ENCODE results near the gene PIK3C3. TPM values are rescaled to one million over a fixed set of nuclear protein-coding genes. Genes with fewer than 3 reads are reported as not detected.

PIK3C3 gene
- total RNA-seq, 1 donor from 2014 or later = 65.3 TPM

DNA sequence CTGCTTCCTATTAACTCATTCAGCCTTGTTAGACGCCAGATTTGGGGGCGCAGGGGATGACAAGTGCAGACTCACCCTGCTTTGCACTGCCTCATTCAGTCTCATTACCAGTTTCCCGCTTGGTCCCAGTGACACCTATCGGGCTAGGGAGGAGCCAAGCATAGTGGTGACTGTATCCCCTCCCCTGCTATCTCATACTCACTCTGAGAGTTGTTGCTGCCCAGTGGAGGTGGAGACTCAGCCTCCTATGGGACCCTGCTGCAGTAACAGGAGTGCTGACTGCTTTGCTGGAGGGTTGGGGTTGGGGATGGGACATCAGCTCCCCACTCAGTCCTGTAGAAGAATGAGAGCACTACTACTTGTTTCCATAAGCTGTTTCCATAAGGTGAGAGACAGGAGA, 21.3 kb upstream of the PIK3C3 start:
- Mint-ChIP-seq H3K27me3 (peaks cover 9% of the 10 kb centered on the region), H3K4me3 (no peak overlapping the region), H3K4me1 (no peaks in the 10 kb centered on the region), H3K9me3 (peaks cover 3% of the 10 kb centered on the region), H3K27ac (no peak overlapping the region), H3K36me3 (ENCODE audit: low read depth) (no peaks in the 10 kb centered on the region)
- DNase-seq (no peak), ATAC-seq (ENCODE audit: low read depth) (no peak)
- intact Hi-C loops (cut with micrococcal nuclease) = no loop called here
- TF ChIP-seq, protein P1, sequence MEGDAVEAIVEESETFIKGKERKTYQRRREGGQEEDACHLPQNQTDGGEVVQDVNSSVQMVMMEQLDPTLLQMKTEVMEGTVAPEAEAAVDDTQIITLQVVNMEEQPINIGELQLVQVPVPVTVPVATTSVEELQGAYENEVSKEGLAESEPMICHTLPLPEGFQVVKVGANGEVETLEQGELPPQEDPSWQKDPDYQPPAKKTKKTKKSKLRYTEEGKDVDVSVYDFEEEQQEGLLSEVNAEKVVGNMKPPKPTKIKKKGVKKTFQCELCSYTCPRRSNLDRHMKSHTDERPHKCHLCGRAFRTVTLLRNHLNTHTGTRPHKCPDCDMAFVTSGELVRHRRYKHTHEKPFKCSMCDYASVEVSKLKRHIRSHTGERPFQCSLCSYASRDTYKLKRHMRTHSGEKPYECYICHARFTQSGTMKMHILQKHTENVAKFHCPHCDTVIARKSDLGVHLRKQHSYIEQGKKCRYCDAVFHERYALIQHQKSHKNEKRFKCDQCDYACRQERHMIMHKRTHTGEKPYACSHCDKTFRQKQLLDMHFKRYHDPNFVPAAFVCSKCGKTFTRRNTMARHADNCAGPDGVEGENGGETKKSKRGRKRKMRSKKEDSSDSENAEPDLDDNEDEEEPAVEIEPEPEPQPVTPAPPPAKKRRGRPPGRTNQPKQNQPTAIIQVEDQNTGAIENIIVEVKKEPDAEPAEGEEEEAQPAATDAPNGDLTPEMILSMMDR (IDR thresholded peaks at IDR 0.05) = no peak
- ChIA-PET POLR2A (no interaction called here), CTCF (no interaction called here)

DNA sequence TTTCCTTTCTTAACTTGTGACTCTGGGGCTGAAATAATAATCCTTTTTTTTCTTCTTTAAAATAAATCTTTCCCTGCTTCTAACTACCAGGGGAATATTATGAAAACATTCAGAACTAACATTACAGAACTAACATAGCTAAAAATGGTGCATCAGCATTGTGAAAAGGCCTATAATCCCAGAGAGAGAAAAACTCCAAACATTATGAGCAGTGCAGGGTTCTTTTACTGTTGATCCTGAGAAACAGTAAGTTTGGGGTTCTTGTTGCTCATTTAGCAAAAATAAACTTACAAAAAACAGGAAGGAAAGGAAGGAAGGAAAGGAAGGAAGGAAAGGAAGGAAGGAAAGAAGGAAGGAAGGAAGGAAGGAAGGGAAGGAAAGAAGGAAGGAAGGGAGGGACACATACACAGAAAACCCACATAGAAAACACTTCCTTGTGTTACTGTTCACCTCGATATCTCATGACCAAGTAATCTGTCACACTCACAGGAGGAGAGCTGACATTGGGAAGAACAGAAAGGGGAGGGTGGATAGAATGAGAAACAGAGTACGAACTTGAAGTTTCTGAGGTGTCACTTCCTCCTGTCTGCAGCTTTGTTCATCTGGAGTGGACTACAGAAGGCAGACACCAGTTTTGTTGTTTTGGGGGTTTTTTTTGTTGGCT, 18.4 kb upstream of the PIK3C3 start:
- Mint-ChIP-seq H3K9me3 (peaks cover 3% of the 10 kb centered on the region), H3K27ac (no peak overlapping the region), H3K36me3 (ENCODE audit: low read depth) (no peaks in the 10 kb centered on the region), H3K27me3 (peaks cover 21% of the 10 kb centered on the region), H3K4me3 (no peak overlapping the region), H3K4me1 (no peaks in the 10 kb centered on the region)
- CTCF ChIA-PET = no interaction called here
- TF ChIP-seq, protein P1 (IDR thresholded peaks at IDR 0.05) = no peak
- intact Hi-C loops (cut with micrococcal nuclease) = no loop called here
- POLR2A ChIA-PET = no interaction called here
- no peak for DNase-seq
- no peak for ATAC-seq (ENCODE audit: low read depth)

DNA sequence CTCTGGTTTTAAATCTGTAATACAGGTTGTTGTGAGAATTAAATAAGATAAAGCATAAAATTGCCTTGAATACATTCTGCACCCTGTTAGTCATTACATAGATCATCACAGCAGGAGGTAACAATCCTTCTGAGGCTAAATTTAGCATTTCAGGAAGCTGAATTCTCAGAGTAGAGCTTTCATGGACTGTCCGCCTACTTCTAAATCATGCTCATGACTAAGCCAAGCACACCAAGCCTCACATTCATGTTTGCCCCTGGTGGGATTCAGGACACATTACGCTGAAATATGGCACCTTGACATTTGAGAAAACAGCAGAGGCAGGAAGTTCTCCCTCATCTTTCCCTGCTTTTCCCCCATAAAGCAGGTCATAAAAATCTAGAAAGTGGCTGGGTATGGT, 16.6 kb upstream of the PIK3C3 start:
- H3K4me1 Mint-ChIP-seq = peaks cover 3% of the 10 kb centered on the region
- DNase-seq = no peak
- no peaks in the 10 kb centered on the region for H3K36me3 Mint-ChIP-seq (ENCODE audit: low read depth)
- ChIA-PET POLR2A (no interaction called here), CTCF (no interaction called here)
- TF ChIP-seq, protein P1 (IDR thresholded peaks at IDR 0.05) = no peak
- peaks cover 21% of the 10 kb centered on the region for H3K27me3 Mint-ChIP-seq
- H3K9me3 Mint-ChIP-seq = no peaks in the 10 kb centered on the region
- no peak overlapping the region for H3K27ac Mint-ChIP-seq
- intact Hi-C loops (cut with micrococcal nuclease) = no loop called here
- ATAC-seq (ENCODE audit: low read depth) = no peak
- no peak overlapping the region for H3K4me3 Mint-ChIP-seq

DNA sequence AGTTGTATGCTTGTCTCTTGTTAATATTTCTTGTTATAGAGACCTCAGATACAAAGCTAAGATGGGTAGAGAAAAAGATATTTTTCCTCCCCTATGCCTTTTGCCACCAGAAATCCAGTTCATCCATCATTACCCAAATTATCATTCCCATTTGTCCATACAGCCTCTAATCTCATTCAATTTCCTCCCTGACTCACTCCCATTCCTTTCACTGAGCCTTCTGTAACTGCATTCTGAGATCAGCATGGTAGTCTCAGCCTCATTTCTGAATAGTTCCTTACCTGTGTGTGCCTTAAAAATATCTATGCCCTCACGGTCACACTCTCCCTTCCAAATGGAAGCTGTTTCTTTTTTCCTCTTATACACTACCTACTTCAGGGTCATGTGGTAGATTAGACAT, 15.7 kb upstream of the PIK3C3 start:
- CTCF ChIA-PET = no interaction called here
- intact Hi-C loops (cut with micrococcal nuclease) = no loop called here
- Mint-ChIP-seq H3K9me3 (no peaks in the 10 kb centered on the region), H3K27me3 (peaks cover 19% of the 10 kb centered on the region), H3K36me3 (ENCODE audit: low read depth) (no peaks in the 10 kb centered on the region), H3K4me3 (no peak overlapping the region), H3K4me1 (peaks cover 3% of the 10 kb centered on the region), H3K27ac (no peak overlapping the region)
- TF ChIP-seq, protein P1 (IDR thresholded peaks at IDR 0.05) = no peak
- ATAC-seq (ENCODE audit: low read depth) (no peak), DNase-seq (no peak)
- POLR2A ChIA-PET = no interaction called here

DNA sequence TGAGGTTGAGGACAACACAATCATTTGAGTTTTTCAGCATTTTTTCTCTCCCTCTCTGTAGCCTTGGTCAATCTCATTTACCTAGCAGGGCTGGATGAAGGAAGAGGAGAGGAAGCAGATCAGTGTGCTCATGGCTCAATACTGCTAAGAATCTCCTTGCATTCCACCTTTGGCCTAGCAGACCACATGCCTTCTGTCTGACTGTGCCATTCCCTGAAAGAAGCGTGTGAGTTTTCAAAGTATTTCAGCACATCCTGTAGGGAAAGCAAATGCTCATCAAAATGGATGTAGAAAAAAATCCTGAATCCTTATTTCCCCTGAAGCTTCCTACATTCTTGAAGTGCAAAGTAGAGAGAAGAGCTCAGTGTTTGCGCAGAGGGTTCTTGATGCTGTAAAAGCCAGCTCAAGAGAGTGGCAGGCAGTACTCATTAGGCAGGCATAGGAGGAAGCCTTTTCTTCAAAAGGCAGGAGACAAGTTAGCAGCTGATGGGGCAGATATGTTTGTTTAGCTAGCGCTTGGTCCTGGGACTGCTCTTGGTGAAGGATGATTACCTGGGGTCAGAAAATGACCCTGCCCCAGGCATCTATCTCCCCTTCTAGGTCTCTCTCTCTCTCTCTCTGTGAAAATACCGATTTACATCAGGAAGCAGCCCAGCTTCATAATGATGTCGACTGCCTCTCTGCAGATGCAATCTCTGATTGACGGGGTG, 14.4 kb upstream of the PIK3C3 start:
- TF ChIP-seq, protein P1 (IDR thresholded peaks at IDR 0.05) = no peak
- no peak for DNase-seq
- H3K9me3 Mint-ChIP-seq = no peaks in the 10 kb centered on the region
- H3K4me1 Mint-ChIP-seq = peaks cover 3% of the 10 kb centered on the region
- peaks cover 24% of the 10 kb centered on the region for H3K27me3 Mint-ChIP-seq
- H3K4me3 Mint-ChIP-seq = no peak overlapping the region
- ATAC-seq (ENCODE audit: low read depth) = no peak
- no peak overlapping the region for H3K27ac Mint-ChIP-seq
- intact Hi-C loops (cut with micrococcal nuclease) = no loop called here
- ChIA-PET CTCF (no interaction called here), POLR2A (no interaction called here)
- no peaks in the 10 kb centered on the region for H3K36me3 Mint-ChIP-seq (ENCODE audit: low read depth)
